HG03135 (cell line): Measurements from ENCODE around the gene TRAPPC1.

ENCODE experiments used
- ATAC-seq: cut with Tn5 transposase; IDR thresholded peaks from one replicate; pipeline ENCODE4 v1.9.1; 2021; ENCODE audit warnings: mild to moderate bottlenecking, moderate library complexity; ENCODE audit not compliant: unreplicated experiment

Gene TRAPPC1

DNA sequence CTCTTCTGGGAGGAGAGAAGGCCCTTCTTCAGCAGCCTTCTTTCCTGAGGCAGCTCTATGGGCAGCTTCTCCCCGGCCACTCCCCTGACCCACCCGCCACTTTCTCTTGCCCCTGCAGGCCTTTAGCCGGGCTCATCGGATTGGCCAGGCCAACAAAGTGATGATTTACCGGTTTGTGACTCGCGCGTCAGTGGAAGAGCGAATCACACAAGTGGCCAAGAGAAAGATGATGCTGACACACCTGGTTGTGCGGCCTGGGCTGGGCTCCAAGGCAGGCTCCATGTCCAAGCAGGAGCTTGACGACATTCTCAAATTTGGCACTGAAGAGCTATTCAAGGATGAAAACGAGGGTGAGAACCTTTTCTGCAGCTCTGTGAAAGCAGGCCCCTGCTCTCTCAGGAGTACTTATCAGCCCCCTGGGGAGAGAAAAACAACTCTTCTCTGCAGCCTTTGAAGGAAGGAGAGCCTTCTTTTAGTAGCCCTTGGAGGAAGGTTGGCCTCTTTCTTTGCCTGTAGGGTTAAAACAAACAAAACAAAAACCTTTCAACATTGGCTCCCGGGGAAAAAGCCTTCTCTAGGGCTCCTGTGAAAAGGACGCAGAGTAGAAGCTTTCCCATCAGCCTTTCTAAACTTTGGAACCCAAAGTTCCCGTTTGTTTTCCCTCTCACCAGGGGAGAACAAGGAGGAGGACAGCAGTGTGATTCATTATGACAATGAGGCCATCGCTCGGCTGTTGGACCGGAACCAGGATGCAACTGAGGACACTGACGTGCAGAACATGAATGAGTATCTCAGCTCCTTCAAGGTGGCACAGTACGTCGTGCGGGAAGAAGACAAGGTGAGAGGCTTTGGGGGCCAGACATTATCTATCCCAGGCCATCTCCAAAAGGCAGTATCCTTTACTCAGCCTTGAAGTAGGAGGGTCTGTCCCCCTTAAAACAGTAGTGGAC lies 28.3 kb downstream of the TRAPPC1 start:
- ATAC-seq, result no peak

DNA sequence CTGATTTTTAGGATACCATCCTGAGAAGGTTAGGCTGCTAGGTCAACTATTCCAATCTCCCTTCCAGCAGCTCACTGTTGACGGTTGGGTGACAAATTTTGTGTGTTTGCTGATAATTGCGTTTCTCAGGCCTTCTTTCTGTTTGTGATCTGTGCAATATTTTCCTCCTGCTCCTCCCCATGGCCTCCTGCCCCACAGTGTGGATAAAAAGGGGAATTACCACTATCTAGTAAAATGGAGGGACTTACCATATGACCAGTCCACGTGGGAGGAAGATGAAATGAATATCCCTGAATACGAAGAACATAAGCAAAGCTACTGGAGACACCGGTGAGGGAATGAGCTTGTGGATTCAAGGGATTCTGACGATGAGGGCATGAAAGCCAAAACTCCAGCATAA lies 34.0 kb downstream of the TRAPPC1 start:
- ATAC-seq, result no peak

DNA sequence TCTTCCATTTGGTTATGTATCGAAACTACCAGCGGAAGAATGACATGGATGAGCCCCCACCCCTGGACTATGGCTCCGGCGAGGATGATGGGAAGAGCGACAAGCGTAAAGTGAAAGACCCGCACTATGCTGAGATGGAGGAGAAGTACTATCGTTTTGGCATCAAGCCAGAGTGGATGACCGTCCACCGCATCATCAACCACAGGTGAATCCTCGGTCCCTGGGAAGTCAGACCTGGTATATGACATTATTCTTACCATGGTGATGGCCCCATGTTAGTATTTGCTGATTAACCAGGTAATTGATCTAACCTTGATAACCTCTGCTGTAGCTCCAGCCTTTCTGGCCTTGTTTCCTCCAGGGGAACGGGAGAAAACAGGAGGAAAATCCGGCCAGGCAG lies 34.7 kb downstream of the TRAPPC1 start:
- ATAC-seq, result no peak

DNA sequence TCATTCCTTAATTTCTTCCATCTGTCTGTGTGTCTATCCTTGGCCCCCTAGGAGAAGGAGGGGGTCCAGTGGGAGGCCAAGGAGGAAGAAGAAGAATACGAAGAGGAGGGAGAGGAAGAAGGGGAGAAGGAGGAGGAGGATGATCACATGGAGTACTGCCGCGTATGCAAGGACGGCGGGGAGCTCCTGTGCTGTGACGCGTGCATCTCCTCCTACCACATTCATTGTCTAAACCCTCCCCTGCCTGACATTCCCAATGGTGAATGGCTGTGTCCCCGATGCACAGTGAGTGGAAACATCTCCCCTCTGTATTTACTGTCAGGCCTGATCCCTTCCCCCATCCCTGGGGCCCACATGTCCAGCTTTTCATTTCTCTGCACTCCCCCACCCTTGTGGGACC lies 36.9 kb downstream of the TRAPPC1 start:
- no peak for ATAC-seq

DNA sequence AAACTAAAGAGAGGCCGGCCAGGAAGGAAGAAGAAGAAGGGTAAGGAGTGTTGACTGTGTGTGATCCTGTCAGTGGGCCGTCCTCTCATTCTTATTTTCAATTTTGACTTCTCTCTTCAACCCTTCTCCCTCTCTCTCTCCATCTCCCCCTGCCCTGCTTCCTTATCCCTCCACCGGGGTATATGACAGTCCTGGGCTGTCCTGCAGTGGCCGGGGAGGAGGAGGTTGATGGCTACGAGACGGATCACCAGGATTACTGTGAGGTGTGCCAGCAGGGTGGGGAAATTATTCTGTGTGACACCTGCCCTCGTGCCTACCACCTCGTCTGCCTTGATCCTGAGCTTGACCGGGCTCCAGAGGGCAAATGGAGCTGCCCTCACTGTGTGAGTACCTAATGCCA lies 37.5 kb downstream of the TRAPPC1 start:
- ATAC-seq, result no peak

DNA sequence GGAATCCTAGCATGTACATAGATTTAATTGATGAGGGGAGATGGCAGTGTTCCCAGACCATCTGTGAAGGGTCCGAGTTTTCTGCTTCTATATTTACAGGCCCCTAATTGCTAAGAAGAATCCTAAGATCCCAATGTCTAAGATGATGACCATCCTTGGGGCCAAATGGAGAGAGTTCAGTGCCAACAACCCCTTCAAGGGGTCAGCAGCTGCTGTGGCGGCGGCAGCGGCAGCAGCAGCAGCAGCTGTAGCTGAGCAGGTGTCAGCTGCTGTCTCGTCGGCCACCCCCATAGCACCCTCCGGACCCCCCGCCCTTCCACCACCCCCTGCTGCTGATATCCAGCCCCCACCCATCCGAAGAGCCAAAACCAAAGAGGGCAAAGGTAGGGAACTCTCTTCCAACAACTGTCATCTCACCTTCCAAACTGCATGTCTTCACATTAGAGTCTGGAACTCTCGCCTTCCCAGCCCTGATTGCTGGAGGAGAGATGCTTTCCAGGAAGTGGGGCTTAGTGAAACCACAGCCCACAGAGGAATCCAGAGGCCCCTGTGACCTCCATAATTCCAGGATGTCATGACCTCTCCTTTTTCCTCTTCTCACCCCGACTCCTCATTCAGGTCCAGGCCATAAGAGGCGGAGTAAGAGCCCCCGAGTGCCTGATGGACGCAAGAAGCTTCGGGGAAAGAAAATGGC lies 38.4 kb downstream of the TRAPPC1 start:
- ATAC-seq, result no peak

DNA sequence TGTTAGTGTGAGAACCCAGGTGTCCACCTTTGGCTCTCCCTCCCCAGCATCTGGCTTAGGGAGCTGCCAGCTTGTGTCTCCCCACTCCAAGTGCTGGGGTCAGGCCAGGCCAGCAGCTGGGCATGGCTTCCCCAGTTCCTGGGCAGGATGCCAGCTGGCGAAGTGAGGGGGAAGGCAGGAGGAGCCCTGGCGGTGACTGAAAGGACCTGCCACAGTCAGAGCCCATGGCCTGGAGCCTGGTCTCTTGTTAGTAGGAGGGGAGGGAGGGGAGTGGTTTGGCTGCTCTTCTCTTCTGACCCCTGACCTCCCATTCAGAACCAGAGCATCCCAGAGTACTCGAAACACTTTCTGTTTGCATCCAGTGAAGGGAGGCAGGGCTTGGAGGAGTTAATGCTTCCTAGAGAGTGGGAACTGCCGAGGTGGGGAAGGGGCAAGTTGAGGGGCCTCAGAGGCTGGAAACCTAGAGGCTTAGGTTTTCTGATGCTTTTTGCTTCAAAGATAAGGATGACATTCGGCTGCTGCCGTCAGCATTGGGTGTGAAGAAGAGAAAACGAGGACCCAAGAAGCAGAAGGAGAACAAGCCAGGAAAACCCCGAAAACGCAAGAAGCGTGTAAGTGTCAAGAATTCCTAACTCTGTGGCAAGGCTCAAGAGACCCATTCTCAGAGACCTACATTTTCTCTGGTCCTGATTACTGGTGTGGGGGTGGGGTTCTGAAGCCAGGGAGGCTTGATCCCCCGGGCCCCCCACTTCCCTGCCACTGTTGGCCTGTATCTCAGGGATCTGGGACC lies 42.4 kb downstream of the TRAPPC1 start:
- no peak for ATAC-seq

DNA sequence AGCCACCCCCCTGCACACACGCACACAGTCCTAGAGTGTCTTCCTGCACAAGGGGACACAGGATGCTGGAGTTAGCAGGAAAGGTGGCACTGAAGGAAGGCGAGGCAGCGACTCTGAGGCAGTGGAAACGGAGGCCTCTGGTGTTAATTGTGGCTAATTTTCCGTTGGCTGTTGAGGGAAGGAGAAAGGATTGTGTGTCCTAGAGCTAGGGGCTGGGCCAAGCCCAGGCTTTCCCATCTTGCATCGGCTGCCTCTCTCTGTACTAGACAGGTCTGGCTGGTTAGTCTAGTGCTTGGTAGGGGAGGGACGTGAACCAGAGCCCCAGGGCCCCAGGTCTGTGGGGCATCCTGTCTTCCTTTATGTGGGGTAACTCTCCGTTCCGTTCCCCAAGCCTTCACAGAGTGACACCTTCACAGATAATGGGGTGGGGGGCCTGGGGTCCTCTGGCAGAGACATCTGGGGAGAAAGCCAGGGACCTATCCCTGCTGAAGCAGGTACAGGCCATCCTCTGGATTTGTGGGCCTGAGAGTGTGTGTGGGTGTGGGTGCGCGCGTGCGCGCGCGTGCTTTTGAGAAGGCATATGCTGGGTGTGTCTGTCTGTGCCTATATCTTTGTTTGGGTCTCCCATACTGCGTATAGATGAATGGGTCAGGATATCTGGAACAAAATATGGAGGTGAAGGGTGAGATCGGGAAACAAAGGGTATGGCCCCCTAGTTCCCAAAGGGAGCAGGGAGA lies 43.4 kb downstream of the TRAPPC1 start, which contains the start of gene CHD3:
TSS of gene CHD3 (plus strand) at position 606 of the 737 bp plus-strand sequence. CDS start 212 bp downstream, outside the sequence.
- ATAC-seq, result no peak

DNA sequence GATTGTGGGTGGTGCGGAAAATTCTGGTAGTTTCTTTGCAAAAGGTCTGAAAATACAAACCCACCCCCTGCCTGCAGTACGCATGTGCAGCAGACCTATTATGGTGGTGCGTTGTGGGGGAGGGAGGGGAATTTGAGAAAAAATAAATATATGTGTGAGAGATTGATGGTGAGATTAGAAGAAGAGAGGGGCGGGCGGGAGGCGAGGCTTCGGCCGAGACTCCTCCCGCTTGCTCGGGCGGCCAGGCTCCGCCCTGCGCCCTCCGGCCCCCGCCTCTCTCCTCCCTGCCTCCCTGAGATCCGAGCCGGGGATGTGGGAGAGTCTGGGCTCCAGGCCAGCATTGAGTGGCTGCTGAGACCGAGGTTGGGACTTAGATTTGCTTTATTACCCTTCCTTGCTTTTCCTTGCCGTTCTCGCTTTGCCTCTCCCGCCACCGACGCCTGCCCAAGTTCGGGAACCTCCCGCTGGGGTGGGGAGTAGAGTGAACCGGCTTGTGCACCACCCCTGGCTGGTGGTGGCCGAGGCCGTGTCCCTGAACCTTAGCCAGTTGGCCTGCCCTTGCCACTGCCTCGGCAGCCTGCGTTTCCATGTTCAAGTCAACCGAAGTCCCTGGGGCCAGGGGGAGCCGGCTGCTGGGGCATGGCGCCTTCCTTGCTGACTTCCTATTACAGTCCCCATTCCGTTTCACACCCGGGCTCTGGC lies 44.1 kb downstream of the TRAPPC1 start:
- ATAC-seq, result no peak

DNA sequence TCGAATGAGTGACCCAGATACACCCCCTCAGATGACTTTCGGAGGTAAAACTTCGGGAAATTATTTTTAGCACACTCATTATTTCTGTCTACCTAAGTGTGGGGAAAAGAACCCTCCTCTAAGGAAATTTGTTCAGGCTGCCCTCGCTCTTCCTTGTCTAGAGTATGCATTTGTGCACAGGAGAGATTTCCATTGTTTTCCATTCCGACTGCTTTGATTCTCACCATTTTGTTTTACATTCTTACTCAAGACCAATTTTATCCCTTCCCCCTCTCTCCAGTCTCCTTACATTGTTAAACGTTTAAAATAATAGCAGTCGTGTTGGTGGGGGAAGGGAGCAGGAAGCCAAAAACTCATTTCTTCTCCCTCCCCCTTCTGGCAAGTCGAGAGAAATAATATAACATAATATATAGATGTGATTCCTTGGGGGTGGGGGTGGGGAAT lies 44.7 kb downstream of the TRAPPC1 start:
- ATAC-seq, result no peak

DNA sequence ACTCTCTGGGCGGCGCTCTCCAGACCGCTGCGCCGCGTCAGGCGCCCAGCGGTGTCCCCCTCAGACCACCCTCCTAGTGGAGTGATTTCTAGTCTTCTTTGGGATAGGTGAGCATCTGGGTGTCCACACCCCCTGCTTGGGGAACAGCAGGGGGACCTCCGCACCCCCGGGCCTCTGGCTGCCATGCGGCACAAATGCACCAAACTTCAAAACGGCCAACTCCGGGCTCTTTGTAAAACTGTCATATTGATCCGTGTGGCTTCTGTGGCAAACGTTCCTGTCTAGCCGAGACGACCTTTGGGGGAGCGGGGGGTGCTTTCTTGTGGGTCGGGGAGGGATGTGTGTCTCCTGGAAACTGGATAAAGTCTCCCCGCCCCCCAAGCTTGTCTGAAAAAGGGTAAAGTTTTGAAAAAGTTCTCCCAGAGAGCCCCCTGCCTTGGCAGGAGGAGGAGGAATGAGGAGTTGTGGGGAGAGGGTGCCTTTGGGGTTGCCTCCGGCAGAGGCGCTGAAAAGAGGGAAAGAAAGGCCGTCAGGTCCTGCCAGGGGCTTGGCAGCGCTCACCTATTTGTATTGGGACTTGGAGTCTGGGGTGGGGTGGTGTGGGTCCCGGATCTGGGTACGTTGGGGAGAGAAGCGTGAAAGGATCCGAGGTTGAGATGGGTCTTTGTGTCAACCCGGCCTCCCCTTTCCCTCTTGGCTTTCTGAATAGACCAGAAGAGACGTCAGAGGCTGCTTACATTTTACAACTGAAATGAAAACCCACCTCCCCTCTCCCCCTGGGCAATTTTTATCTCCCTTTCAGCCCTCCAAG lies 45.3 kb downstream of the TRAPPC1 start:
- ATAC-seq, result no peak

DNA sequence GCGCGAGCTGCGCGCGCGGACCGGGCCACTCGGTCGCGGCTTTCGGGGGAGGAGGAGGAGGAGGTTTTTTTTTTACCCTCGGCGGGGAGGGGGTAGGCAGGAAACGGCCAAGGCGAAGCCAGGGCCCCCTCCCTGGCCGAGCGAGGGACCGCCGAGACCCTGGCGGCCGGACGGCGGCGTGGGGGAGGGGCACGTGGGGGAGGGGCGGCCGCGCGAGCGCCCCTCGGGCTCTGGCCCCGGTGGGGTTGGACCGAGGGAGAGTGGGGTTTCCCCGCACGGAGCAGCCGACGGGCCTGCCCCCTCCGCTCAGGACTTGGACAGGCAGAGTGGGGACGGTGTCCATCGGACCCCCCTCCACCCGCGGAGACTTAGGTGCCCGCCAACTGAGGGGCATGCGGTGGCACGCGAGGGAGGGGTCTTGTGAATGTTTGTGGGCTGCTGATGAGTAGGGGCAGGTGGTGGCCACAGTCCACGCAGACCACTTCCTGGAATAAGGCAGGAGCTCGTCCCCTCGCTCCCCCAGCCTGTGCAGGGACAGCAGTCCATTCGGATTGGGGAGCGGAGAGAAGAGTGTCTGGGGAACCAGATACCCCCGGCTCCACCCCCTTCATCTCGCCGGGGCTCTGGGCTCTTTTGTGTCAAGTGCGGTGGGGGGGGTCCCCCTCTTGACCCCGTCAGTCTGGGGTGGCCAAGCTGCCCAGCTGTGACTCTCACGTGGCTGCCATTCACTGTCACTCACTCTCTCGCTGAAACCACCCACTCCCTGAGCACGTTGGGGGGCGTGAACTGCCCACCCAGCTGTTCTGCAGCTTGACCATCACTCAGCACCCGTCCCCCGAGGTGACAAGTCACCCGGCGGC lies 46.1 kb downstream of the TRAPPC1 start:
- ATAC-seq, result no peak

DNA sequence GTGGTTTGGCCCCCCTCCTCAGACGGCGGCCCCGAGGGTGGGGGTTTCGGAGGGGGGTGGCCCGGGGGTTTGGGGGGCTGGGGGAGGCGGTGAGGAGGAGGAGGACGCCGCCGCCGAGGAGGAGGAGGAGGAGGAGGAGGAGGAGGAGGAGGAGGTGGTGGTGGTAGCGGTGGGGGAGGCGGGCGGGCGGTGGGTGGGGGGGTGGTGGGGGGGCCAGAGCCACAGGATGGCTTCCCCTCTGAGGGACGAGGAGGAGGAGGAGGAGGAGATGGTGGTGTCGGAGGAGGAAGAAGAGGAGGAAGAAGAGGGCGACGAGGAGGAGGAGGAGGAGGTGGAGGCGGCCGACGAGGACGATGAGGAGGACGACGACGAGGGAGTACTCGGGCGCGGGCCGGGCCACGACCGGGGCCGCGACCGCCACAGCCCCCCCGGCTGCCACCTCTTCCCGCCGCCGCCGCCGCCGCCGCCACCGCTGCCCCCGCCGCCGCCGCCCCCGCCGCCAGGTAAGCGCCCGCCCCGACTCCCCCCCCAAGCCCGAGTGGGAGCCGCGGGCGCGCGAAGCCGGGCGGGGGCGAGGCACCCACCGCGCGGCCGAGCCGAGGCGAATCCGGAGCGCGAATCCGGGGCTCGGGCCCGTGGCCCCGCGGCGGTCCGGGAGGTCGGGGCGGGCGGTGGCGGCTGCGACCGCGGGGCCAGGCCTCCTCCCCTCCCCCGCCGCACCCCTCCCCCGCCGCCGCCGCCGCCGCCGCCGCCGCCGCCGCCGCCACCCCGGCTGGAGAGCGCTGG lies 47.0 kb downstream of the TRAPPC1 start:
- ATAC-seq, result no peak

DNA sequence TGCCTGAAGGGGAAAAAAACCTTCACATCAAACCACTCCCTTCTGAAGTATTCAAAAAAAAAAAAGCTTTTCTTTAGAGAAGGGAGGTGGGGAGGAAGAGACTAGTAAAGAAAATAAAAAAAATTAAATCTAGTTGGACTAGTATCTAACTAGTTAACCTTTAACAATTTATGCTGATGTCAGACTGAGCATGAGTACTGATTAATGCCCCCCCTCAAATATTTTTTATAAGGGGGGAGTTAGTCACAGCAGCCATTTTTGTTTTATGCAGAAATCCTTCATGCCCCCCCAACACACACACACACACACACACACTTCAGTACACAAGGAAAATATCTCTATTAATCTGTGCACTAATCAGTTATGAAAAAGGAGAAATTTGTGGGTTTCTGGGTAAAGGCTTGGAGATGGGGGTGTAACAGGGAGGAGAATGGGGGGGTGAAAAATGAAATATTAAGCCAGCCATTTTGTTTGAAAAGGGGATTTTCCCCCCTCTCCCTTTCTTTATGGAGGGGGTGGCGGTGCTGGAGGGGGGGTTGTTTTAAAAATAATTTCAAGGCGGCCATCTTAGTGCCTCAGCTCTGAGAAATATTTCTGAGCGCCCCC lies 47.9 kb downstream of the TRAPPC1 start:
- no peak for ATAC-seq

DNA sequence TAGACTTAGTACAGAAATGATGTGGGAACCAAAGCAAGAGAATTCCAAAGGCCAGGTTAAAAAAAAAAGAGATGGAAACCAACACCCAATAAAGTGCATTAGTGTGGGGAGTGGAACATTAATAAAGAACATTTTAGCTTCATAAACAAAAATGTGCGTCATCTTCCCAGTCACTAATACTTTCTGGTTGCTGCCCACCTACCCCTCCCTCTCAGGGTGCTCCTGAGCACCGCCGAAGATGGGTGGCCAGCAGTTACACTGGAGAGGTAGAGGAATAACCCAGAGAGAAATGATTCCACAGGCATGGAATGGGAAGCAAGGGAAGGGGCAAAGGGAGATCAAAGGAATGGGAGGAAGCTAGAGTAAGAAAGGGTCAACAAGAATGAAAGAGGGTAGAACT lies 49.1 kb downstream of the TRAPPC1 start:
- no peak for ATAC-seq

DNA sequence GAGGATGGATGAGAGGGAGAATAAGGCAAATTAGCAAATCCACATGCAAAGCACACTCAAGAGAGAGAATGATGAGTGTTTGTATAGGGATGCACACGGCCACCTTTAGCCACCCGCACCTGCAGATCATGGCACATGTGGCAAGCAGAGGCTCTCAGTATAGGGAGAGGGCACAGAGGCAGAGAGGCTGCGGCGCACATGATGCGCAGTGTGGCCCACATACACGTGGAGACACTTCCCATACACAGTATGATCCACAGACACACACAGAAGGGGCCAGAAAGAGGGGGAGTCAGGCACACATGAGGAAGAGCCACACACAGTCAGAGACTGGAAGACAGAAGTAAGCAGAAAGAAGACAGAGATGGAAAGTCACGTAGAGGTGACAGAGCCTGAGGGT lies 49.7 kb downstream of the TRAPPC1 start:
- no peak for ATAC-seq
